NCI-H1105 (cell line): ENCODE data around the gene ZBTB46.

Experiments used
- DNase-seq: peaks from one replicate; lab custom pipeline; 2025; lab: John Stamatoyannopoulos, UW

The ZBTB46 gene

GRCh38 chr20:63705232-63706026, 125.6 kb downstream of the ZBTB46 start:
- DNase-seq = no peak

- DNase-seq = no peak
Observed at GRCh38 chr20:63704749-63705117, 126.3 kb downstream of the ZBTB46 start.

- DNase-seq = no peak
Observed at GRCh38 chr20:63703976-63704748, 126.9 kb downstream of the ZBTB46 start.

- DNase-seq = no peak
Observed at GRCh38 chr20:63703471-63703975, 127.5 kb downstream of the ZBTB46 start.

- DNase-seq = no peak
Observed at GRCh38 chr20:63702751-63703470, 128.2 kb downstream of the ZBTB46 start.

GRCh38 chr20:63702036-63702665, 128.9 kb downstream of the ZBTB46 start:
- no peak for DNase-seq

GRCh38 chr20:63701329-63702035, 129.6 kb downstream of the ZBTB46 start:
- no peak for DNase-seq

- no peak for DNase-seq
Observed at GRCh38 chr20:63701051-63701328, 130.1 kb downstream of the ZBTB46 start.

- DNase-seq = no peak
Observed at GRCh38 chr20:63700199-63701050, 130.6 kb downstream of the ZBTB46 start.

GRCh38 chr20:63699466-63700198, 131.4 kb downstream of the ZBTB46 start:
- DNase-seq = no peak

GRCh38 chr20:63698739-63699465, 132.2 kb downstream of the ZBTB46 start:
- no peak for DNase-seq

- DNase-seq = no peak
Observed at GRCh38 chr20:63697868-63698545, 133.1 kb downstream of the ZBTB46 start.

- DNase-seq = no peak
Observed at GRCh38 chr20:63697357-63697867, 133.7 kb downstream of the ZBTB46 start.

- DNase-seq = no peak
Observed at GRCh38 chr20:63696628-63697356, 134.3 kb downstream of the ZBTB46 start, which contains the start of gene TNFRSF6B. Gene TNFRSF6B, plus strand, starts transcription at chr20:63696652. Its CDS starts 116 bp downstream, at chr20:63696768.

- no peak for DNase-seq
Observed at GRCh38 chr20:63696306-63696627, 134.8 kb downstream of the ZBTB46 start.

GRCh38 chr20:63695424-63696305, 135.4 kb downstream of the ZBTB46 start:
- DNase-seq = no peak
